Neural crest cell (in vitro differentiated cells): ENCODE data around the gene CNTN5. TPM values are rescaled to one million over a fixed set of nuclear protein-coding genes. Genes with fewer than 3 reads are reported as not detected.

Source experiments
- DNase-seq: peaks from one replicate; pipeline ENCODE4 v3.0.0; 2021; ENCODE audit warnings: low read depth, mixed read lengths, low spot score
- H3K27ac Mint-ChIP-seq: one replicate; pipeline ENCODE4 v1.8.0; 2021; ENCODE audit warnings: mild to moderate bottlenecking, mixed read lengths; ENCODE audit not compliant: unreplicated experiment
- H3K27me3 Mint-ChIP-seq: 2 replicates; pipeline ENCODE4 v1.8.0; 2021; ENCODE audit warnings: low read depth, mild to moderate bottlenecking, mixed read lengths
- H3K36me3 Mint-ChIP-seq: 2 replicates; pipeline ENCODE4 v1.8.0; 2021; ENCODE audit warnings: low read depth, mild to moderate bottlenecking, mixed read lengths
- H3K4me1 Mint-ChIP-seq: 2 replicates; pipeline ENCODE4 v1.8.0; 2021; ENCODE audit warnings: mixed read lengths
- H3K4me3 Mint-ChIP-seq: one replicate; pipeline ENCODE4 v1.8.0; 2021; ENCODE audit warnings: mild to moderate bottlenecking, mixed read lengths
- H3K9me3 Mint-ChIP-seq: 2 replicates; pipeline ENCODE4 v1.8.0; 2021; ENCODE audit warnings: mixed read lengths
- total RNA-seq: library from RNA; stranded (reverse); gene quantifications from 2 replicates; pipeline ENCODE4 v1.2.1, GENCODE V29; 2021
- TF ChIP-seq, protein P1 (sequence below): fragments of 200-600 bp; sonication (generic); conservative IDR thresholded peaks from 2 replicates; pipeline ENCODE4 v1.5.0; 2021; ENCODE audit warnings: antibody characterized with exemption, mild to moderate bottlenecking

Gene CNTN5
- total RNA-seq, 1 donor from 2014 or later = not detected

DNA sequence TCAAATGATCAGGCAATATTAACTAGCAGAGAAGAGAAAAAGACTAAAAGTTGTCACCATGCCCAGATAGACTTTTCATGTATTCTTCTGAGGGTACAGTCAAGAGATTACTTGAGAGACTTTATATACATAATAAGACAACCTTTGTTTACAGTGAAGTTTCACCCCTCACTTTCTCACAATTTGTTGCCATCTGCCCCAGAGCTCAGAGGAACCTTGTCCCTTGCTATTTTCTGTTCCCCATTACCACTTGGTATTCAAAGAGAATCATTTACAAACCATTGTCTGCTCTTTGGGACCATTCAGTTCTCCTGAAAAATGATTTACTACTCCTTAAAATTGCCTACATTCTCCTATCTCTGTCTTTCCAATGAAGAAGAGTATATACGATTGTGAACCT is 544.6 kb downstream of the CNTN5 start:
- H3K27ac Mint-ChIP-seq = no peak overlapping the region
- TF ChIP-seq, protein P1, sequence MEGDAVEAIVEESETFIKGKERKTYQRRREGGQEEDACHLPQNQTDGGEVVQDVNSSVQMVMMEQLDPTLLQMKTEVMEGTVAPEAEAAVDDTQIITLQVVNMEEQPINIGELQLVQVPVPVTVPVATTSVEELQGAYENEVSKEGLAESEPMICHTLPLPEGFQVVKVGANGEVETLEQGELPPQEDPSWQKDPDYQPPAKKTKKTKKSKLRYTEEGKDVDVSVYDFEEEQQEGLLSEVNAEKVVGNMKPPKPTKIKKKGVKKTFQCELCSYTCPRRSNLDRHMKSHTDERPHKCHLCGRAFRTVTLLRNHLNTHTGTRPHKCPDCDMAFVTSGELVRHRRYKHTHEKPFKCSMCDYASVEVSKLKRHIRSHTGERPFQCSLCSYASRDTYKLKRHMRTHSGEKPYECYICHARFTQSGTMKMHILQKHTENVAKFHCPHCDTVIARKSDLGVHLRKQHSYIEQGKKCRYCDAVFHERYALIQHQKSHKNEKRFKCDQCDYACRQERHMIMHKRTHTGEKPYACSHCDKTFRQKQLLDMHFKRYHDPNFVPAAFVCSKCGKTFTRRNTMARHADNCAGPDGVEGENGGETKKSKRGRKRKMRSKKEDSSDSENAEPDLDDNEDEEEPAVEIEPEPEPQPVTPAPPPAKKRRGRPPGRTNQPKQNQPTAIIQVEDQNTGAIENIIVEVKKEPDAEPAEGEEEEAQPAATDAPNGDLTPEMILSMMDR = no peak
- H3K36me3 Mint-ChIP-seq = no peaks in the 10 kb centered on the region
- no peak for DNase-seq
- no peaks in the 10 kb centered on the region for H3K9me3 Mint-ChIP-seq
- no peak overlapping the region for H3K4me3 Mint-ChIP-seq
- no peaks in the 10 kb centered on the region for H3K4me1 Mint-ChIP-seq
- peaks cover 2% of the 10 kb centered on the region for H3K27me3 Mint-ChIP-seq

DNA sequence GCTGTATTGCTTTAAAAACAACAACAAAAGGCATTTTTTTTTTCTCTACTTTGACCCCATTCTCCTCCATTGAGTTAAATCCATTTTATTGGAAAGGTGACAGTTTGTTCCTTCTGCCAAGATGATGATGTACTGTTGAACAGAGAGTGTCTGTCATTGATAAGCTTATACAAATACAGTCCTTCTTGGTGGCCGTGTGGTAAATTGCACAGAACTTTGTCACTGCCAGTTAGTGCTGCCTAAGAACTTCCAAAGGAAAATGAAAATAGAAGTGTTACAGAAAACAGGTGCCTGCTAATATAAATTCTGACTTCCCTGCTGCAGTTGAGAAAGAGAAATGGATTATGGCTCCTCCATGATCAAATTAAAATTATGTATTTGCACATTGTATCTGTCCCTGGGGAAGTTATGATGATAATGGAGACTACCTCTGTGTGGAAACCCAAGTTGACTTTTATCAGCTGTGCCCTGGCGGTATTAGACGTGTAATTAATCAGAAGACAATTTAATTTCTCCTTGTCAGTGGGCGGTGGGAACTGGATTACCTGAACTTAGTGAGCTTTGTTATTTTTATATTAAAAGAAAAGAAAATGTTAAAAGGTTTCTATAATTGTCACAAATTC is 546.7 kb downstream of the CNTN5 start:
- H3K4me1 Mint-ChIP-seq = no peaks in the 10 kb centered on the region
- no peak overlapping the region for H3K27ac Mint-ChIP-seq
- no peak for DNase-seq
- peaks cover 2% of the 10 kb centered on the region for H3K27me3 Mint-ChIP-seq
- no peak overlapping the region for H3K4me3 Mint-ChIP-seq
- no peaks in the 10 kb centered on the region for H3K9me3 Mint-ChIP-seq
- H3K36me3 Mint-ChIP-seq = no peaks in the 10 kb centered on the region
- TF ChIP-seq, protein P1 = no peak

DNA sequence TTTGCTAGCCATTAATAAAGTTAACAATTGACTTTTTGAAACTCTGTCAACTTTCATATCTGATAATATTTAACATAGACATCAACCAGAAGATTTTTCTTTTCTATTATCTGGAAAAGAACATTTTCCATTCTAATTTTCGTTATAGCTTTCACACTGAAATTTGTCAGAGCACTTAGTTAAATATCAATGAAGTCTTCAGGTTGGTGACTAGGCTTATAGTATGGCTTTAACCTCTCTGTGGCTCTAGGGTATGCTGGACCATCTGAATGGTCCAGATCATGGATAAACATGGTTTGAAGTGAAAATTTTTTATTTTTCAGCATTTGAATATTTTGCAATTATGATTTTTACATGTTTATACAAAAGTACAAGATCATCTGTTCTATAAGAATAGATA is 548.1 kb downstream of the CNTN5 start:
- Mint-ChIP-seq H3K4me1 (no peaks in the 10 kb centered on the region), H3K4me3 (no peak overlapping the region), H3K36me3 (no peaks in the 10 kb centered on the region), H3K27ac (no peak overlapping the region), H3K9me3 (no peaks in the 10 kb centered on the region), H3K27me3 (peaks cover 2% of the 10 kb centered on the region)
- no peak for DNase-seq
- TF ChIP-seq, protein P1 = no peak

DNA sequence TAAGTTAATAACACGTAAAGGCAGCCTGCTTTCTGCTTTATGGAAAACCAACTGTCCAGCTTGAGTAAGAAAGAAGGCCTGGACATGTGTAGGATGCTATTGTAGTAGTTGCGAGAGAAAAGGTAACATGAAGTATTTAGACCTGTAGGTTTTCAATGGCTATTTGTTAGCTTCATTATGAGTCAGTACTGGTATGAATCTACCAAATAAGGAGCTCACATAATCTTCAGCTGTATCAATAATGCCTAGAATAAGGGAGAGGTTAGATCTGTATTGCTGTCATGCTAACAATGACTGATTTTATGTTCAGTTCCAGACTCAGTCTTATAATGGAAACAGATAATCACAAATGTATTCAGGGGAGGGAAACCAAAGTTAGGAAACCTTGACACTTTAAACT is 550.3 kb downstream of the CNTN5 start:
- TF ChIP-seq, protein P1 = no peak

DNA sequence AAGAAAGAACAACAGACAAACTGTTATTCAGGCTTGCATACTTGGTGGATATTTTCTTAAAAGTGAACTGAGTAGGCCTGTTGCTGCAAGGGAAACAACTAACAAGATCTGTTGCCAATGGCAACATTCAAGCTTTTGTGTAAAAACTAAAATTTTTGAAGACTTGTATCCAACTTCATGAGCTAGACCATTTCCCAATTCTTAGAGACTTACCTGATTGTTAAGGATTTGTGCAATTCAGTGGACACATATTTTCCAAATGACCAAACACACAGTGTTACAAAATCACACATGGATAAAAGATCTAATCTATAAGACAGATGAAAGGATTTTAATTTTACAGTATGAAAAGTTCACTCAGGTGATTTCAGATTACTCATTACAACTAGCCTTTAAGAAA is 564.1 kb downstream of the CNTN5 start:
- Mint-ChIP-seq H3K27me3 (no peaks in the 10 kb centered on the region), H3K36me3 (peaks cover 2% of the 10 kb centered on the region), H3K4me1 (no peaks in the 10 kb centered on the region), H3K9me3 (peaks cover 6% of the 10 kb centered on the region), H3K4me3 (no peak overlapping the region), H3K27ac (no peak overlapping the region)
- DNase-seq = no peak
- TF ChIP-seq, protein P1 = no peak

More for the DNA sequence above, 550.3 kb downstream of the CNTN5 start:
- Mint-ChIP-seq H3K27me3 (no peaks in the 10 kb centered on the region), H3K4me1 (no peaks in the 10 kb centered on the region), H3K36me3 (no peaks in the 10 kb centered on the region), H3K4me3 (no peak overlapping the region), H3K27ac (no peak overlapping the region), H3K9me3 (no peaks in the 10 kb centered on the region)
- no peak for DNase-seq

DNA sequence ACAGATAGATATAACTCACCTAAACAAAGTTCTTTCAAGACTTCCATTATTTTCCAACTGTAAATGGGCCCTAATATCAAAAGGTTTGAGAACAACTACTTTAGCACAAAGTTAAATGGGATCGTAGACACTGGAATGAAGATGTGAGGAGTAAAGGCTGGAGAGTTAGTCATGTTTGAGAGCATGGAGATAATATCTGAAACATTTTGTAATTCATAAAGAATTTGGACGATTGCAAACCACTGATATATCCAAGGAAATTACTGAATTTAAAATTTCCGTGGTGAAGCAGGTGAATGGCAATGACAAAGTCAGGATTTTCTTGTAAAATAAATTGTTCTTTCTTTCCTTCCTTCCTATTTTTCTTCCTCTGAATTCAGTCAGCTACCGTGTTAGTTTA is 564.9 kb downstream of the CNTN5 start:
- Mint-ChIP-seq H3K27me3 (no peaks in the 10 kb centered on the region), H3K4me3 (no peak overlapping the region), H3K9me3 (peaks cover 6% of the 10 kb centered on the region), H3K36me3 (peaks cover 2% of the 10 kb centered on the region), H3K4me1 (no peaks in the 10 kb centered on the region), H3K27ac (no peak overlapping the region)
- no peak for DNase-seq
- TF ChIP-seq, protein P1 = no peak
